ENCODE measurements around the gene GPR45. TPM values are rescaled to one million over a fixed set of nuclear protein-coding genes. Genes with fewer than 3 reads are reported as not detected.

The GPR45 gene
- total RNA-seq, 8 experiments from 2014 or later = 0.29 to 1.8 (median 0.87) TPM; not detected in 1

GRCh38 chr2:105287692-105288091 lies 46.1 kb downstream of the GPR45 start:
- no peaks in the 10 kb centered on the region for H3K4me1 ChIP-seq (replicated peaks in 1 of 2)
- in situ Hi-C loops (cut with MboI; ENCODE audit: low pct_unique_long_range_greater_than_20kb in 2 of 9, low sequenced_read_pairs in 9 of 9, unreplicated experiment in 9 of 9) = no loop called here
- H3K27ac ChIP-seq = no peak overlapping the region
- ATAC-seq (replicated peaks in 6 of 8) = peak in 2 of 8 experiments; percentile 23 to 32
- WGBS, 10 experiments = 40 to 93% (median 69%) methylated on average over 3 to 5 of the region's 5 CpGs; no CpG with 5 or more reads in 2 of the 10 experiments
- no peak overlapping the region for H3K4me3 ChIP-seq

DNA sequence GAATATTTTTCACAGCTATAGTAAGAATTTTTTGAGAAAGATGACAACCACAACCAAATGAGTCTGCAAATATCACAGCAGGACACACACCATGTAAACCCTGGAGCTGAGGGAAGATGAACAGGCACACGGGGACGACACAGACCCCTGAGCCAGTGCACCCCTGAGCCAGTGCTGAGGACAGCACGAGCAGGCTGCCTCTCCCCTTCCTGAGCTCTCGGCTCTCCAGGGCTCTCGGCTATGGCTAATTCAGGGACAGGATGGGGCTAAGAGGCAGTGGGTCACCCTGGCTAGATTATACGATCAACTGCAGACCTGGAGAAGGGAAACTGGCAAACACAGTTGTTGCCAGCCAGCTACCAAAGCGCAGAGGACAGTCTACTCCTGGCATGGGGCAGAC lies 46.6 kb downstream of the GPR45 start:
- H3K4me1 ChIP-seq (replicated peaks in 1 of 2) = no peaks in the 10 kb centered on the region
- 63 to 100% (median 97%) methylated on average over 1 to 6 of the region's 7 CpGs; no CpG with 5 or more reads in 3 of the 10 experiments for WGBS, 10 experiments
- H3K27ac ChIP-seq = no peak overlapping the region
- no peak for ATAC-seq (replicated peaks in 6 of 8)
- in situ Hi-C loops (cut with MboI; ENCODE audit: low pct_unique_long_range_greater_than_20kb in 2 of 9, low sequenced_read_pairs in 9 of 9, unreplicated experiment in 9 of 9) = no loop called here
- H3K4me3 ChIP-seq = no peak overlapping the region

DNA sequence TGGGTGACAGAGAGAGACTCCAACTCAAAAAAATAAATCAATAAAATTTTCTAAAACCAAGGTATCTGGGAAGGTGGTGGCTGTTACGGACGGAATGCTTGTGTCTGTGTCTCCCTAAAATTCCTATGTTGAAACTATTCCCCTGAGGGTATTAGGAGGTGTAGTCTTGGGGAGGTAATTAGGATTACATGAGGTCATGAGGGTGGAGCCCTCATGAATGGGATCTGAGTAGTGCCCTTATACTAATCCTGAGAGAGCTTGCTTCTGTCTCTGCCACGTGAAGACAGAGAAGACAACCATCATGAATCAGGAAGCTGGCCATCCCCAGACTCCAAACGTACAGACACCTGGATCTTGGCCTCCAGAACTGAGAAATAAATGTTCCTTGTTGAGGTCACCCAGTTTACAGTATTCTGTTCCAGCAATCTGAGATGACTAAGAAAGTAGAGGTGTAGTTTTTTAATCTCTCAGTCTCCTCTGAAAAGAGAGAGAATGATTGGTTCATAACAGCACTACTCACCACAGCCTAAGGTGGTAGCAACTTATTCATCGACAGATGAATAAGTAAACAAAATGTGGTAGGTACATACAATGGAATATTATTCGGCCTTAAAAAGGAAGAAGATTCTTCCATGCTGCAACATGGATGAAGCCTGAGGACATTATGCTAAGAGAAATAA lies 49.6 kb downstream of the GPR45 start:
- in situ Hi-C loops (cut with MboI; ENCODE audit: low pct_unique_long_range_greater_than_20kb in 2 of 9, low sequenced_read_pairs in 9 of 9, unreplicated experiment in 9 of 9) = loop anchor here in 1 of 9 experiments (10.0 kb wide), 1 partner anchor 176 kb away; no protein-coding TSS in a partner anchor
- H3K4me1 ChIP-seq (replicated peaks in 1 of 2) = peaks cover 0 to 2% of the 10 kb centered on the region in 2 donors
- 40 to 97% (median 88%) methylated on average over 1 to 6 of the region's 6 CpGs; no CpG with 5 or more reads in 2 of the 10 experiments for WGBS, 10 experiments
- no peak overlapping the region for H3K27ac ChIP-seq
- peak in 3 of 8 experiments; percentile 33 to 73 (median 60) for ATAC-seq (replicated peaks in 6 of 8)
- H3K4me3 ChIP-seq = no peak overlapping the region

GRCh38 chr2:105291981-105292380 lies 50.4 kb downstream of the GPR45 start:
- no peak overlapping the region for H3K27ac ChIP-seq
- H3K4me3 ChIP-seq = no peak overlapping the region
- peaks cover 0 to 2% of the 10 kb centered on the region in 2 donors for H3K4me1 ChIP-seq (replicated peaks in 1 of 2)
- WGBS, 10 experiments = 81 to 100% (median 94%) methylated on average over 1 to 2 of the region's 2 CpGs; no CpG with 5 or more reads in 1 of the 10 experiments
- in situ Hi-C loops (cut with MboI; ENCODE audit: low pct_unique_long_range_greater_than_20kb in 2 of 9, low sequenced_read_pairs in 9 of 9, unreplicated experiment in 9 of 9) = loop anchor here in 1 of 9 experiments (10.0 kb wide), 1 partner anchor 177 kb away; no protein-coding TSS in a partner anchor
- ATAC-seq (replicated peaks in 6 of 8) = no peak

Other genes starting within 250 kb of the GPR45 start
- 10 to 100 TPM; 26.2 to 97.9 (median 45.8) TPM for gene MRPS9, start 203.7 kb upstream of the GPR45 start, total RNA-seq
- gene TGFBRAP1, start 88.0 kb downstream of the GPR45 start, total RNA-seq = 10 to 100 TPM in 4 of 8 experiments, 1 to 10 TPM in 4; 7.4 to 17.8 (median 11.5) TPM
- gene C2orf49, start 95.8 kb downstream of the GPR45 start, total RNA-seq = 10 to 100 TPM; 18.2 to 27.9 (median 21.7) TPM
- gene FHL2, start 157.3 kb downstream of the GPR45 start, total RNA-seq = 10 to 100 TPM in 4 of 8 experiments, 1 to 10 TPM in 4; 2.4 to 87.6 (median 23.4) TPM